ENCODE data around the gene ARID1B. TPM values are rescaled to one million over a fixed set of nuclear protein-coding genes. Genes with fewer than 3 reads are reported as not detected.

The ARID1B gene
- total RNA-seq, 2 experiments from 2014 or later, result 90.1 to 164 TPM

- BruUV-seq (replicated peaks), result no TSS peak
- Histone ChIP-seq H3K9me2 (ENCODE audit: insufficient read depth, low read length) (no peaks in the 10 kb centered on the region), H3K4me1 (ENCODE audit: insufficient read depth, low read length, poor library complexity, severe bottlenecking) (peaks cover 25% of the 10 kb centered on the region), H3K27ac (ENCODE audit: low read depth, low read length, poor library complexity, severe bottlenecking) (no peak overlapping the region), H3K9me3 (ENCODE audit: low read length) (no peaks in the 10 kb centered on the region), H4K20me1 (ENCODE audit: insufficient read depth, low read length) (no peaks in the 10 kb centered on the region), H3K79me2 (ENCODE audit: insufficient read depth, low read depth, low read length) (no peaks in the 10 kb centered on the region), H3K4me2 (ENCODE audit: low read length) (no peak overlapping the region), H2AFZ (ENCODE audit: low read length) (no peak overlapping the region), H3K4me3 (ENCODE audit: low read depth, low read length, poor library complexity, severe bottlenecking) (no peak overlapping the region), H3K36me3 (ENCODE audit: insufficient read depth, low read length) (no peaks in the 10 kb centered on the region)
- ChIA-PET POLR2A (interaction anchor here (0.6 to 0.7 kb wide), 3 partner anchors 11 to 863 kb away, joined by 3 read pairs; no protein-coding TSS in a partner anchor), CTCF (ENCODE audit: unreplicated experiment) (no interaction called here)
- no peak for DNase-seq (ENCODE audit: low spot score)
- intact Hi-C loops (cut with micrococcal nuclease; ENCODE audit: unreplicated experiment), result no loop called here
- TF ChIP-seq EZH2phosphoT487 (IDR thresholded peaks at IDR 0.05; ENCODE audit: borderline replicate concordance, low read depth, low read length), result no peak
These were observed 286.2 kb downstream of the ARID1B start for GRCh38 chr6:157063176-157063905.

DNA sequence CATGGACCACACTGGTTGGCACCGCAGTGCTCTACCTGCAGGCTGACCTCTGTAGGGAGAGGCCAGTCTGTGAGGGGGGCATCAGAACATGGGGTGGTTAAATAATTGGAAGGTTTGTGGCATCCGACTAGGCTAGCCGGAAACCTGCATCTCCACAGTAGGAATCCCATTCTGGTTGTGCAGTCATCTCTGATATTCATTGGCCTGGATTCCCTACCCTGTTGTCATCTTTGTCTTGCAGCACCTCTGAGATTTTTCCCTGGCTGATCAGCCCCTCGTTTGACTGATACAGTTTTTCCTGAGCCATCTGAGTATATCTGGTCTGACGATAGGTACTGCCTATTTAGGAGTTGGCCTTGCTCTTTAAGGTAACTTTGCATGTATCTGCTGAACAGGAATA is 286.7 kb downstream of the ARID1B start:
- intact Hi-C loops (cut with micrococcal nuclease; ENCODE audit: unreplicated experiment), result no loop called here
- H3K9me2 ChIP-seq (ENCODE audit: insufficient read depth, low read length), result no peaks in the 10 kb centered on the region
- H4K20me1 ChIP-seq (ENCODE audit: insufficient read depth, low read length), result no peaks in the 10 kb centered on the region; the same call in 1 of the 2 replicates
- no TSS peak for BruUV-seq (replicated peaks)
- DNase-seq (ENCODE audit: low spot score), result no peak
- H3K4me1 ChIP-seq (ENCODE audit: insufficient read depth, low read length, poor library complexity, severe bottlenecking), result peaks cover 31% of the 10 kb centered on the region
- H3K4me2 ChIP-seq (ENCODE audit: low read length), result no peak overlapping the region
- TF ChIP-seq, protein P1, sequence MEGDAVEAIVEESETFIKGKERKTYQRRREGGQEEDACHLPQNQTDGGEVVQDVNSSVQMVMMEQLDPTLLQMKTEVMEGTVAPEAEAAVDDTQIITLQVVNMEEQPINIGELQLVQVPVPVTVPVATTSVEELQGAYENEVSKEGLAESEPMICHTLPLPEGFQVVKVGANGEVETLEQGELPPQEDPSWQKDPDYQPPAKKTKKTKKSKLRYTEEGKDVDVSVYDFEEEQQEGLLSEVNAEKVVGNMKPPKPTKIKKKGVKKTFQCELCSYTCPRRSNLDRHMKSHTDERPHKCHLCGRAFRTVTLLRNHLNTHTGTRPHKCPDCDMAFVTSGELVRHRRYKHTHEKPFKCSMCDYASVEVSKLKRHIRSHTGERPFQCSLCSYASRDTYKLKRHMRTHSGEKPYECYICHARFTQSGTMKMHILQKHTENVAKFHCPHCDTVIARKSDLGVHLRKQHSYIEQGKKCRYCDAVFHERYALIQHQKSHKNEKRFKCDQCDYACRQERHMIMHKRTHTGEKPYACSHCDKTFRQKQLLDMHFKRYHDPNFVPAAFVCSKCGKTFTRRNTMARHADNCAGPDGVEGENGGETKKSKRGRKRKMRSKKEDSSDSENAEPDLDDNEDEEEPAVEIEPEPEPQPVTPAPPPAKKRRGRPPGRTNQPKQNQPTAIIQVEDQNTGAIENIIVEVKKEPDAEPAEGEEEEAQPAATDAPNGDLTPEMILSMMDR (conservative IDR thresholded peaks at IDR 0.05; ENCODE audit: low read length), result no peak
- TF ChIP-seq EZH2phosphoT487 (IDR thresholded peaks at IDR 0.05; ENCODE audit: borderline replicate concordance, low read depth, low read length), result no peak
- no peak overlapping the region for H3K27ac ChIP-seq (ENCODE audit: low read depth, low read length, poor library complexity, severe bottlenecking)
- no peaks in the 10 kb centered on the region for H3K36me3 ChIP-seq (ENCODE audit: insufficient read depth, low read length)
- POLR2A ChIA-PET, result no interaction called here
- no peaks in the 10 kb centered on the region; the same call in 1 of the 2 replicates for H3K79me2 ChIP-seq (ENCODE audit: insufficient read depth, low read depth, low read length)
- H2AFZ ChIP-seq (ENCODE audit: low read length), result no peak overlapping the region
- no peaks in the 10 kb centered on the region for H3K9me3 ChIP-seq (ENCODE audit: low read length)
- CTCF ChIA-PET (ENCODE audit: unreplicated experiment), result no interaction called here
- no peak overlapping the region for H3K4me3 ChIP-seq (ENCODE audit: low read depth, low read length, poor library complexity, severe bottlenecking)

DNA sequence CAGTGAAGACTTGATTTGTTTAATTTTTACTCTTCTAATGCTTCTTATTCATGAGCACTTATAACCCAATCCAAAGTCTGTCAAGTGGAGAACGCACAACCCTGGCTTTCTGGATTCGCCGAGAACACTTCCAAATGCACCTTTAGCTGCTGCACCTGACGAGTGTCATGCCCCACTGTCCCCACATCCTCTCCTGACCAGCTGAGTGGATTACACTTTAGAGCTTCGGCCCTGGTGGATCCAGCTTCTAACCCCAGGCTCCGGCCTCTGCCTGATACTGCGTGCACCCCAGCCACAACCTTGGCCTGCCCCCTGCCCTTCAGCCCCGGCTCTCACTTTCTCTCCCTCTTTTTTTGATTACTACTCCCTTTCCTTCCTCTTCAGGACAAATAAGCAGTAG is 287.3 kb downstream of the ARID1B start:
- H3K9me2 ChIP-seq (ENCODE audit: insufficient read depth, low read length), result no peaks in the 10 kb centered on the region
- no peaks in the 10 kb centered on the region; the same call in 1 of the 2 replicates for H4K20me1 ChIP-seq (ENCODE audit: insufficient read depth, low read length)
- H3K9me3 ChIP-seq (ENCODE audit: low read length), result no peaks in the 10 kb centered on the region
- DNase-seq (ENCODE audit: low spot score), result no peak
- intact Hi-C loops (cut with micrococcal nuclease; ENCODE audit: unreplicated experiment), result no loop called here
- H3K4me1 ChIP-seq (ENCODE audit: insufficient read depth, low read length, poor library complexity, severe bottlenecking), result peaks cover 37% of the 10 kb centered on the region
- TF ChIP-seq, protein P1 (conservative IDR thresholded peaks at IDR 0.05; ENCODE audit: low read length), result no peak
- no peak for TF ChIP-seq EZH2phosphoT487 (IDR thresholded peaks at IDR 0.05; ENCODE audit: borderline replicate concordance, low read depth, low read length)
- CTCF ChIA-PET (ENCODE audit: unreplicated experiment), result no interaction called here
- BruUV-seq (replicated peaks), result no TSS peak
- H3K36me3 ChIP-seq (ENCODE audit: insufficient read depth, low read length), result no peaks in the 10 kb centered on the region
- H3K4me2 ChIP-seq (ENCODE audit: low read length), result no peak overlapping the region
- H3K79me2 ChIP-seq (ENCODE audit: insufficient read depth, low read depth, low read length), result no peaks in the 10 kb centered on the region; the same call in 1 of the 2 replicates
- H3K4me3 ChIP-seq (ENCODE audit: low read depth, low read length, poor library complexity, severe bottlenecking), result no peak overlapping the region
- no peak overlapping the region for H3K27ac ChIP-seq (ENCODE audit: low read depth, low read length, poor library complexity, severe bottlenecking)
- POLR2A ChIA-PET, result no interaction called here
- no peak overlapping the region for H2AFZ ChIP-seq (ENCODE audit: low read length)

Data from OCI-LY7 (cell line).